Measurements from ENCODE around the gene EVA1A.

Gene EVA1A

GRCh38 chr2:75557474-75558133, 3.1 kb downstream of the EVA1A start:
- no peak for TF ChIP-seq CTCF (IDR thresholded peaks at IDR 0.05; ENCODE audit: extremely low read depth, insufficient read depth, missing control alignments)
- in situ Hi-C loops (cut with MboI; ENCODE audit: low pct_unique_long_range_greater_than_20kb, low sequenced_read_pairs, unreplicated experiment) = no loop called here
- no peak for DNase-seq (ENCODE audit: low spot score)

GRCh38 chr2:75556679-75557366, 3.9 kb downstream of the EVA1A start:
- DNase-seq (ENCODE audit: low spot score) = no peak
- in situ Hi-C loops (cut with MboI; ENCODE audit: low pct_unique_long_range_greater_than_20kb, low sequenced_read_pairs, unreplicated experiment) = no loop called here

GRCh38 chr2:75555701-75556100, 5.0 kb downstream of the EVA1A start:
- no peak for TF ChIP-seq CTCF (IDR thresholded peaks at IDR 0.05; ENCODE audit: extremely low read depth, insufficient read depth, missing control alignments)
- DNase-seq (ENCODE audit: low spot score) = no peak
- in situ Hi-C loops (cut with MboI; ENCODE audit: low pct_unique_long_range_greater_than_20kb, low sequenced_read_pairs, unreplicated experiment) = no loop called here

More at GRCh38 chr2:75556679-75557366, 3.9 kb downstream of the EVA1A start:
- TF ChIP-seq CTCF (IDR thresholded peaks at IDR 0.05; ENCODE audit: extremely low read depth, insufficient read depth, missing control alignments) = no peak

- no peak for DNase-seq (ENCODE audit: low spot score)
- in situ Hi-C loops (cut with MboI; ENCODE audit: low pct_unique_long_range_greater_than_20kb, low sequenced_read_pairs, unreplicated experiment) = no loop called here
- no peak for TF ChIP-seq CTCF (IDR thresholded peaks at IDR 0.05; ENCODE audit: extremely low read depth, insufficient read depth, missing control alignments)
These were observed 6.7 kb downstream of the EVA1A start for GRCh38 chr2:75553935-75554531.

- TF ChIP-seq CTCF (IDR thresholded peaks at IDR 0.05; ENCODE audit: extremely low read depth, insufficient read depth, missing control alignments) = no peak
- DNase-seq (ENCODE audit: low spot score) = no peak
- in situ Hi-C loops (cut with MboI; ENCODE audit: low pct_unique_long_range_greater_than_20kb, low sequenced_read_pairs, unreplicated experiment) = no loop called here
These were observed 8.5 kb downstream of the EVA1A start for GRCh38 chr2:75552222-75552621.

GRCh38 chr2:75551434-75551833, 9.3 kb downstream of the EVA1A start:
- no peak for DNase-seq (ENCODE audit: low spot score)
- in situ Hi-C loops (cut with MboI; ENCODE audit: low pct_unique_long_range_greater_than_20kb, low sequenced_read_pairs, unreplicated experiment) = no loop called here
- no peak for TF ChIP-seq CTCF (IDR thresholded peaks at IDR 0.05; ENCODE audit: extremely low read depth, insufficient read depth, missing control alignments)
